ENCODE results near the gene KRTAP10-4. TPM values are rescaled to one million over a fixed set of nuclear protein-coding genes. Genes with fewer than 3 reads are reported as not detected.

KRTAP10-4 gene
- total and polyA plus RNA-seq, 4 donors: not detected

- 82% methylated on average over 23 of the region's 23 CpGs for WGBS
- DNase-seq (ENCODE audit: low spot score): no peak
- Histone ChIP-seq H3K9ac (ENCODE audit: low read depth in 1 of 2, low read length in 2 of 2) (no peak overlapping the region), H3K36me3 (ENCODE audit: control insufficient read depth in 4 of 4, insufficient read depth in 3 of 4, low read depth in 1 of 4, low read length in 3 of 4) (no peaks in the 10 kb centered on the region), H3K4me3 (ENCODE audit: low read depth in 1 of 3, low read length in 3 of 3) (no peak overlapping the region), H3K27ac (ENCODE audit: low read depth in 1 of 2, low read length in 2 of 2) (no peak overlapping the region), H3K9me3 (ENCODE audit: control insufficient read depth in 4 of 4, low read length in 3 of 4) (no peaks in the 10 kb centered on the region), H3K4me1 (ENCODE audit: control insufficient read depth in 4 of 4, insufficient read depth in 4 of 4, low read length in 3 of 4) (no peaks in the 10 kb centered on the region), H3K27me3 (ENCODE audit: control insufficient read depth in 4 of 4, insufficient read depth in 4 of 4, low read length in 3 of 4) (no peaks in the 10 kb centered on the region)
- TF ChIP-seq NR2F2 (IDR thresholded peaks at IDR 0.05) (no peak), FOXA1 (IDR thresholded peaks at IDR 0.05) (no peak), RXRA (IDR thresholded peaks at IDR 0.05) (no peak), RAD21 (IDR thresholded peaks at IDR 0.05) (no peak), HNF4G (IDR thresholded peaks at IDR 0.05) (no peak), REST (IDR thresholded peaks at IDR 0.05) (no peak), CTCF (IDR thresholded peaks at IDR 0.05; ENCODE audit: low read depth, low read length, missing input control) (no peak), ATF3 (IDR thresholded peaks at IDR 0.05) (no peak), TAF1 (conservative IDR thresholded peaks at IDR 0.05) (no peak)
Observed at GRCh38 chr21:44530903-44531605, 42.5 kb upstream of the KRTAP10-4 start.

GRCh38 chr21:44531606-44532564 is 41.6 kb upstream of the KRTAP10-4 start:
- H3K36me3 ChIP-seq (ENCODE audit: control insufficient read depth in 4 of 4, insufficient read depth in 3 of 4, low read depth in 1 of 4, low read length in 3 of 4): no peaks in the 10 kb centered on the region
- no peaks in the 10 kb centered on the region for H3K27me3 ChIP-seq (ENCODE audit: control insufficient read depth in 4 of 4, insufficient read depth in 4 of 4, low read length in 3 of 4)
- H3K4me3 ChIP-seq (ENCODE audit: low read depth in 1 of 3, low read length in 3 of 3): no peak overlapping the region
- no peak overlapping the region for H3K9ac ChIP-seq (ENCODE audit: low read depth in 1 of 2, low read length in 2 of 2)
- DNase-seq (ENCODE audit: low spot score): no peak
- TF ChIP-seq FOXA1 (IDR thresholded peaks at IDR 0.05) (no peak), EGR1 (IDR thresholded peaks at IDR 0.05; ENCODE audit: low read depth in 2 of 2) (no peak), ATF3 (IDR thresholded peaks at IDR 0.05) (no peak), FOXA2 (IDR thresholded peaks at IDR 0.05) (no peak), REST (IDR thresholded peaks at IDR 0.05) (no peak), RAD21 (IDR thresholded peaks at IDR 0.05) (no peak), RXRA (IDR thresholded peaks at IDR 0.05) (no peak), CTCF (IDR thresholded peaks at IDR 0.05; ENCODE audit: low read depth, low read length, missing input control) (no peak), ZBTB33 (IDR thresholded peaks at IDR 0.05) (no peak), HNF4G (IDR thresholded peaks at IDR 0.05) (no peak)
- H3K4me1 ChIP-seq (ENCODE audit: control insufficient read depth in 4 of 4, insufficient read depth in 4 of 4, low read length in 3 of 4): no peaks in the 10 kb centered on the region
- no peaks in the 10 kb centered on the region for H3K9me3 ChIP-seq (ENCODE audit: control insufficient read depth in 4 of 4, low read length in 3 of 4)
- WGBS: 86% methylated on average over 30 of the region's 30 CpGs
- H3K27ac ChIP-seq (ENCODE audit: low read depth in 1 of 2, low read length in 2 of 2): no peak overlapping the region
